Osteoblast (primary cell): ENCODE results near the gene PRSS33. TPM values are rescaled to one million over a fixed set of nuclear protein-coding genes. Genes with fewer than 3 reads are reported as not detected.

ENCODE experiments used
- DNase-seq: peaks from one replicate; pipeline ENCODE4 v3.0.0; 2011; ENCODE audit warnings: low spot score, mixed read lengths; ENCODE audit not compliant: insufficient read length; ENCODE audit errors: missing footprints
- H2AFZ ChIP-seq: 2 replicates; pipeline ENCODE4 v1.6.0; 2011; ENCODE audit warnings: mild to moderate bottlenecking, low read length
- H3K27ac ChIP-seq: 2 replicates; pipeline ENCODE4 v1.5.1; 2011; ENCODE audit warnings: mild to moderate bottlenecking, low read depth, low read length, moderate library complexity
- H3K27me3 ChIP-seq: 2 replicates; pipeline ENCODE4 v1.6.0; 2012; ENCODE audit warnings: mild to moderate bottlenecking, control low read depth, inconsistent platforms, low read length, moderate library complexity; ENCODE audit not compliant: insufficient read depth
- H3K36me3 ChIP-seq: 2 replicates; pipeline ENCODE4 v1.5.1; 2011; ENCODE audit warnings: mild to moderate bottlenecking, low read length, control low read depth, moderate library complexity; ENCODE audit not compliant: insufficient read depth
- H3K4me1 ChIP-seq: 2 replicates; pipeline ENCODE4 v1.5.1; 2011; ENCODE audit warnings: mild to moderate bottlenecking, low read length, control low read depth, moderate library complexity; ENCODE audit not compliant: insufficient read depth
- H3K4me2 ChIP-seq: 2 replicates; pipeline ENCODE4 v1.6.0; 2011; ENCODE audit warnings: mild to moderate bottlenecking, low read length; ENCODE audit not compliant: insufficient read depth
- H3K4me3 ChIP-seq: fragments of 200-600 bp; sonication (generic); 3 replicates; pipeline ENCODE4 v1.5.1; 2012; ENCODE audit warnings: mild to moderate bottlenecking, low read length, inconsistent platforms; ENCODE audit not compliant: insufficient read depth
- H3K79me2 ChIP-seq: 2 replicates; pipeline ENCODE4 v1.6.0; 2012; ENCODE audit warnings: mild to moderate bottlenecking, low read length, control low read depth, inconsistent platforms; ENCODE audit not compliant: insufficient read depth
- H3K9me3 ChIP-seq: 2 replicates; pipeline ENCODE4 v1.5.1; 2011; ENCODE audit warnings: low read depth, low read length, control low read depth
- H4K20me1 ChIP-seq: 2 replicates; pipeline ENCODE4 v1.6.0; 2012; ENCODE audit warnings: mild to moderate bottlenecking, low read length, control low read depth; ENCODE audit not compliant: insufficient read depth
- total RNA-seq: library from RNA; depleted of rRNA; stranded (reverse); fragments of >200 nt; gene quantifications from 2 replicates; pipeline ENCODE4 v1.2.3, GENCODE V29; 2012
- TF ChIP-seq, protein P1 (sequence below): IDR thresholded peaks from 2 replicates; pipeline ENCODE4 v1.5.1; 2011; ENCODE audit warnings: mild to moderate bottlenecking, low read depth, low read length, moderate library complexity; ENCODE audit errors: extremely low read depth

PRSS33 gene
- total RNA-seq, 1 donor: not detected

DNA sequence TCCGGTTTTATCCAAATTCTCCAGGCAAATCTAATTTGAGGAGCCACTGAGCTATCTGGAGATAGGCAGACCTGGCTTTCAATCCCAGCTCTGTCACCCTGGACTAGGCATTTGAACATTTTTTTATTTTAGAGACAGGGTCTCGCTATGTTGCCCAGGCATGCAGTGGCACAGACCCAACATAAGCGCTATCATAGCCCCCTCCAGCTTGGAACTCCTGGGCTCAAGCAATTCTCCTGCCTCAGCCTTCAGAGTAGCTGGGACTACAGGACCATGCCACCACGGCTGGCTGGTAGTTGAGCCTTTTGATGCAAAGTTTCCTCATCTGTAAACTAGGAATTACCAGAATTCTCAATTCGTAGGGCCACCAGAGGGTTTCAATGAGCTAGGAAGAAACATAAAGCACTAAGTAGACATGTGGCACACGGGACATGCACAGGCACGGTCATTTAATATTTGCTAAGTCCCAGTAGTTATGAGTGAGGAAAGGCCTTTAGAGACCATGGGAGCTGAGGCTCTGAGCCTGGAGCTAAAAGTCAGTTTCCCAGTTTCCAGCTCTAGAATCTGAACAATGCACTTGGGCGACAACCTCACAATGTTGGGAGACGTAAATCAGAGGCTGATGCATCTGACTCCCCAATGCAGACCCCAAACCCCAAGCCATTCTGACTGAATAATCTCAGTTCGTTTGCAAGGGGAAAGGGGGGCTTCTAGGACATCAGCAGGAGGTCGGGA is 11.4 kb downstream of the PRSS33 start:
- no peak overlapping the region for H2AFZ ChIP-seq
- peaks cover 74% of the 10 kb centered on the region for H3K79me2 ChIP-seq
- peak; percentile 88 for DNase-seq

DNA sequence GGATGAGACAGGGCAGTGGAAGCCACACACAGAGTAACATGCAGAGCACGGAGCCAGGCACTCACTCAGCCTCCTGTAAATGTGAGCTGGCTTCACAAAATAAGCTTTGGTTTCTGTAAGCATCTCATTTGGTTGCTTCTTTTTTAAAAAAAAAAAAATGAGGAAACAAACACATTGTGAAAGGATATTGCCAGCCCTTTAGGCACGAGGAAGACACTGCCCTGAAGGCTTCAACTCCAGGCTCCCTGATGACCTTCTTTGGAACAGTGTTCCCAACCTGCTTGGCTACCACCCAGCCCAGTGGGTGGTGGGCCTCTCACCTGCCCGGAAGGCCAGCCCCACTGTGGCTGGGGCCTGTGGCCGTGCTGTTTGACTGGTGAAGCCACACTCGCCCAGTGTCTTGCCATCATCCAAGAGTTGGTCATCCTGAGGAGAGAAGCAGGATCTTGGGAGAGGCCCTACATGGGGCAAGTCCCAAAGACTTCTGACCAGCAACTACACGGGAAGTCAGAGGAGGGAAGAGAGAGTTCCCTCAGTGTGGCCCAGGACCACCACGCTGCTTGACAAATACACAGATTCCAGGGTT is 12.1 kb downstream of the PRSS33 start:
- peak overlapping the region; percentile 92 for H3K4me2 ChIP-seq
- peaks cover 43% of the 10 kb centered on the region for H4K20me1 ChIP-seq
- H3K27ac ChIP-seq: peak overlapping the region; percentile 36
- H3K79me2 ChIP-seq: peaks cover 80% of the 10 kb centered on the region
- no peak overlapping the region for H2AFZ ChIP-seq
- DNase-seq: no peak
- TF ChIP-seq, protein P1, sequence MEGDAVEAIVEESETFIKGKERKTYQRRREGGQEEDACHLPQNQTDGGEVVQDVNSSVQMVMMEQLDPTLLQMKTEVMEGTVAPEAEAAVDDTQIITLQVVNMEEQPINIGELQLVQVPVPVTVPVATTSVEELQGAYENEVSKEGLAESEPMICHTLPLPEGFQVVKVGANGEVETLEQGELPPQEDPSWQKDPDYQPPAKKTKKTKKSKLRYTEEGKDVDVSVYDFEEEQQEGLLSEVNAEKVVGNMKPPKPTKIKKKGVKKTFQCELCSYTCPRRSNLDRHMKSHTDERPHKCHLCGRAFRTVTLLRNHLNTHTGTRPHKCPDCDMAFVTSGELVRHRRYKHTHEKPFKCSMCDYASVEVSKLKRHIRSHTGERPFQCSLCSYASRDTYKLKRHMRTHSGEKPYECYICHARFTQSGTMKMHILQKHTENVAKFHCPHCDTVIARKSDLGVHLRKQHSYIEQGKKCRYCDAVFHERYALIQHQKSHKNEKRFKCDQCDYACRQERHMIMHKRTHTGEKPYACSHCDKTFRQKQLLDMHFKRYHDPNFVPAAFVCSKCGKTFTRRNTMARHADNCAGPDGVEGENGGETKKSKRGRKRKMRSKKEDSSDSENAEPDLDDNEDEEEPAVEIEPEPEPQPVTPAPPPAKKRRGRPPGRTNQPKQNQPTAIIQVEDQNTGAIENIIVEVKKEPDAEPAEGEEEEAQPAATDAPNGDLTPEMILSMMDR: no peak
- no peak overlapping the region for H3K4me3 ChIP-seq
- peaks cover 46% of the 10 kb centered on the region for H3K36me3 ChIP-seq
- peaks cover 25% of the 10 kb centered on the region for H3K4me1 ChIP-seq
- H3K9me3 ChIP-seq: no peaks in the 10 kb centered on the region
- H3K27me3 ChIP-seq: no peaks in the 10 kb centered on the region

More for the DNA sequence above, 11.4 kb downstream of the PRSS33 start:
- H3K4me1 ChIP-seq: peaks cover 25% of the 10 kb centered on the region
- peaks cover 38% of the 10 kb centered on the region for H4K20me1 ChIP-seq
- no peaks in the 10 kb centered on the region for H3K9me3 ChIP-seq
- H3K4me2 ChIP-seq: peak overlapping the region; percentile 92
- no peaks in the 10 kb centered on the region for H3K27me3 ChIP-seq
- peak overlapping the region; percentile 98 for H3K4me3 ChIP-seq
- H3K36me3 ChIP-seq: peaks cover 39% of the 10 kb centered on the region
- TF ChIP-seq, protein P1: no peak
- peak overlapping the region; percentile 36 for H3K27ac ChIP-seq

DNA sequence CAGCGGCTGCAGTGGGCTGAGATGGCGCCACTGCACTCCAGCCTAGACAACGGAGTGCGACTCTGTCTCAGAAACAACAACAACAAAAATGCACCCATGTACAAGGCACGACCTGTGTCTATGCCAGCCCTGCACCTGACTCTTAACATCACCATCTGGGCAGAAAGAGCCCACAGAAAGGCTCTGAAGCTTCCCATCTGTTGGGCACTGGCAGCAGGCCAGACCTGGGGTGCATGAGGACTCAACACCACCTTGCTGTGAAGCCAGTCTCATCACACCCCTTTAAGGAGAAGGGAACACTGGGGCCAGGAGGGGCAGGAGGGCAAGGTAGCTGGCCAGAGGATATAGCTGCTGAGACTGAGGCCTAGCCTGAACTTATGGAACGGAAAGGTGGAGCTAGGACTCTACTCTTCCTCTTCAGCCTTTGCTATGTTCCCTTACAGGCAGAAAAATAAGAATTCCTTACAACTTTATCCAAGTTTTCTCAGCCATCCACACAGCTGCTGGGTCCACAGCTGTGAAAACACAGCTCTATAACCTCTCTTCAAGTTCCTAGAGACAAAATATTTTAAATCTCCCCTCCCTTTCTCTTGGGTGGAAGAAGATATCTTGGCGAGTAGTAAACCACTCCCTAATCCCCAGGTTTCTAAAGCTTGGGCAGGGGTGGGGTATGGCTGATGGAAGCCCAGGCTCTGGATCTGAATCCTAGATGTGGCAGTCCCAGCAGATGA is 13.0 kb downstream of the PRSS33 start:
- Histone ChIP-seq H3K36me3 (peaks cover 55% of the 10 kb centered on the region), H3K27me3 (no peaks in the 10 kb centered on the region), H2AFZ (no peak overlapping the region), H3K4me1 (peaks cover 25% of the 10 kb centered on the region), H3K4me3 (no peak overlapping the region), H3K27ac (peak overlapping the region; percentile 19), H3K9me3 (no peaks in the 10 kb centered on the region), H4K20me1 (peaks cover 48% of the 10 kb centered on the region), H3K79me2 (peaks cover 89% of the 10 kb centered on the region), H3K4me2 (no peak overlapping the region)
- peak; percentile 82 for DNase-seq
- TF ChIP-seq, protein P1: no peak
